HG02759 (cell line): ENCODE results near the gene EPHB3.

ENCODE experiments used
- ATAC-seq: cut with Tn5 transposase; IDR thresholded peaks from one replicate; pipeline ENCODE4 v1.9.1; 2021; ENCODE audit warnings: mild to moderate bottlenecking, moderate library complexity; ENCODE audit not compliant: unreplicated experiment

EPHB3 gene

GRCh38 chr3:184561061-184561912, at the start of gene EPHB3:
Gene EPHB3, plus strand, starts transcription at chr3:184561785. Its CDS starts 451 bp downstream, at chr3:184562236.
- peak; percentile 86 for ATAC-seq

DNA sequence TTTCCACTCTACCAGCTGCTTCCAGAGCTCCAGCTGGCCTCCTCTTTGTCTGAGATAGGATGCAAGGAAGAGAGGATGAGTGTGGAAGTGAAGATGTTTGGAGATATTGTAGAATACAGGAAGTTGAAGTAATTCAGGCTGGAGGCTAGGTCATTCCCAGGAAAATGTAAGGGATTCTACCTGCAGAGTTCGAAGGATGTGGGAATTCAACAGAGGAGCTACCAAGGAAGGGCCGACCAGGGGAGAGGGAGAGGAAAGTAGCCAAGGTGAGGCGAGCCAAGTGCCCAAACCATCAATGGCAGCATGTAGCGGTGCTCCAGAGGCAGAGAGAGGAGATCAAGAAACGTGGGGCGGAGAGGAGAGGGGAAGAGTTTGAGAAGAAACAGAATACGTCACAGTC, 49.0 kb upstream of the EPHB3 start:
- ATAC-seq, result no peak

- ATAC-seq, result peak; percentile 89
These were observed 48.1 kb upstream of the EPHB3 start for GRCh38 chr3:184513276-184514170.

GRCh38 chr3:184514171-184514490, 47.5 kb upstream of the EPHB3 start:
- ATAC-seq, result no peak

GRCh38 chr3:184523825-184524615, 37.6 kb upstream of the EPHB3 start:
- no peak for ATAC-seq

GRCh38 chr3:184524981-184525336, 36.6 kb upstream of the EPHB3 start:
- no peak for ATAC-seq

- no peak for ATAC-seq
These were observed 36.1 kb upstream of the EPHB3 start for GRCh38 chr3:184525337-184526087.

GRCh38 chr3:184526088-184526433, 35.5 kb upstream of the EPHB3 start:
- no peak for ATAC-seq

- no peak for ATAC-seq
These were observed 29.8 kb upstream of the EPHB3 start for GRCh38 chr3:184531626-184532280.

GRCh38 chr3:184532940-184533732, 28.4 kb upstream of the EPHB3 start:
- no peak for ATAC-seq

GRCh38 chr3:184537885-184538665, 23.5 kb upstream of the EPHB3 start:
- no peak for ATAC-seq

DNA sequence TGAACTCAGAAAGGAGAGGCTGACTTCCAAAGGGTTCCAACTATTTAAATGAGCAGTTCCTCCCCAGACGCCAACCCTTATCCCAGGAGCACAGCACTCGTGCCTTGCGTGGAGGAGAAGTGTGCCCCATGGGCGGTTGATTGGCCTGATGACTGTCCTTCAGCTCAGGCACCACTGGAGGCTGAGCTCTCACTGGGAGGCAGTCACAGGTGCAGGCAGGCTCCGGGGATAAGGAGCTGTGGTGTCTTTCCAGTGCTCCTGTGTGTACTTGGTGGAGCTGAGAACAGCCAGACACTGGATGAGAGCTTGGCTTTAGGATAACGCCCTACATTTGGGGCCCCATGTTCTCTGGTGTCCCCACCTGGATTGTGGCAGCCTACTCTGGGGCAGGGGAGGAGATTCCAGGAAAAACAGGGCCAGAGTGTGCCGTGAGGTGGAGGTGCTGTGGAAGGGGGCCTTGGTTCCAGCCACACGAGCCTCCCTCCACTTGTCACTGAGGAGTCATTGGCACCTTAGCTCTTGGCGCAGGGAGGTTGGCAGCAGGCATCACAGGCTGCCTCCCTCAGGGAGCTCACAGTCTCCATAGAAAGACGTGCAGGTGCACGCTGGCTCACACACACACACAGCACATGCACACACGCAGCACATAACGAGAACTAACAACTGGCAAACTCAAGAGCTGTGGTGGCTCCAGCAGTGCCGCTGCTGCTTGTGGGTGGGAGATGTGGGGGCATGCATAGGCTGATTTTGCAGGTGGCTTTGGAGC, 22.7 kb upstream of the EPHB3 start:
- ATAC-seq, result no peak

- ATAC-seq, result no peak
These were observed 21.7 kb upstream of the EPHB3 start for GRCh38 chr3:184539801-184540435.

DNA sequence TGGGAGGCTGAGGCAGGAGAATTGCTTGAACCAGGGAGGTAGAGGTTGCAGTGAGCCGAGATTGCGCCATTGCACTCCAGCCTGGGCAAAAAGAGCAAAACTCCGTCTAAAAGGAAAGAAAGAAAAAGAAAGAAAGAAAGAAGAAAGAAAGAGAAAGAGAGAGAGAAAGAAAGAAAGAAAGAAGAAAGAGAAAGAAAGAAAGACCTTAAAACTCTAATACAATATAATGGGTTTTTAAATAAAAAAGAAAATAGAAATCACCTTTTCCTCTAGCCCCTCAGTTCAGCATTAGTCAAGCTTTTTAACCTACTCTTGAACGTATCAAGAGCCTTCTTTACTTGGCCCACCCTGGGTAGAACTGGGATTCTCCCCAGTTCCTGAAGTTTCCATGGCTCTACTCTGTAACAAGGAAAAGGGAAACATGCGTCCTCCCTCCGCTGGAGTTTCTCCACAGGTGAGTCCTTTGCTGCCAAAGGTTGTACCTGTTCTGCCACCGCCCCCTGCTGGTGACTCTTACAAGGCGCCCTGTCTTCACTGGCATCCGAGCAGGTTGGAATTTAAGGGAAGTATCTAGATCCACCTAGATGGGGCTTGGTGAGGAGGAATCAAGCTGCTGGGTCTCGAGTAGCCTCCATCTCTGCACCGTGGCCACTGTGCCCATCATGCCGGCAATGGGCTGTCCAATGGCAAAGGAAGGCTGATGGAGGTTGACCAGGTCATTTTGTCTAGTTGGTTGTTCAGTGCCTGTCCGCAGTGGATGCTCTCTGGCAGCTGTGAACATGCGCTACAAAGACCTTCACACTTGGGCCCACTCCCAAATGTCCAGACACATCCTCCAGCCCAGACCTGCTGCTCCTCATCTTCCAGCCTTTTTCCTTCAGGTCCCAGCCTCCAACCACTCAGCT, 20.6 kb upstream of the EPHB3 start:
- no peak for ATAC-seq

DNA sequence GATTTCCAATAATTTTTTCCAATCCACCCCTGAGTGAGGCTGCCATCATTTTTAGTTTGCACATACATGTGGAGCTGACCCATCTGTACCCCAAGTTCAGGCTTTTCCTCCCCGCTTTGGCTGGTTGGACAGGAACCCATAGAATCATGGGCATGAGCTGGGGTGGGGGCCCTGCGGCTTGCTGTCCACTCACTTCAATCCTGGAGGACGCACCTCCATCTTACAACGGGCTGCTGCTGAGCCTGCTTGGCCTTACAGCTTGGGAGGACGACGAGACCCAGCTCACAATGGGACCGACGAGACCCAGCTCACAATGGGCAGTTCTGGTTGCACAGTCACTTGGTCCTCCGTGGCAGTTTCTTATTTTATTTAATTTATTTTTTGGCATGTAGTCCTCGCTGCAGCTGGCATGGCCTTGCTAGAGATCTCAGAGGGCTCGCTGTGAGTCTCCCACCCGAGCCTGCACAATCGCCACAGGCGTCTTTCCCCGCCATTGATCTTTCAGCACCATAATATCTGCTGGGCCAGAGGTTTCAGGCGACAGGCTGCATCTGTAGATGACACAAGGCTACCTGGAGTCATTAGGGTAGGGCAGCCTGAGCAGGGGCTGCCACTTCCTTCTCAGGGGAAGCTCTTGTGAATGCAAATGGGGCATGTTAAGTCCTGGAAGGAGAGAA, 19.6 kb upstream of the EPHB3 start:
- ATAC-seq, result no peak

GRCh38 chr3:184542577-184542976, 19.0 kb upstream of the EPHB3 start:
- ATAC-seq, result no peak
